GM06990 (cell line): Measurements from ENCODE around the gene LRRC3.

Experiments
- DNase-seq: peaks from one replicate; pipeline ENCODE4 v3.0.0-alpha.2; 2011; ENCODE audit not compliant: insufficient read length; ENCODE audit errors: extremely low read depth
- H3K27me3 ChIP-seq: replicated peaks from 2 replicates; pipeline ENCODE4 v1.6.0; 2011; ENCODE audit warnings: low read length; ENCODE audit not compliant: control insufficient read depth, insufficient read depth
- H3K36me3 ChIP-seq: 2 replicates; pipeline ENCODE4 v1.5.1; 2011; ENCODE audit warnings: low read length; ENCODE audit not compliant: control insufficient read depth, insufficient read depth
- H3K4me3 ChIP-seq: replicated peaks from 2 replicates; pipeline ENCODE4 v1.5.1; 2011; ENCODE audit warnings: low read depth, mild to moderate bottlenecking, control low read depth, low read length
- CTCF ChIP-seq: IDR thresholded peaks from 2 replicates; pipeline ENCODE4 v1.5.1; 2011; ENCODE audit warnings: low read length, control low read depth, mild to moderate bottlenecking, inconsistent platforms; ENCODE audit not compliant: insufficient read depth, poor library complexity, severe bottlenecking

The LRRC3 gene

GRCh38 chr21:44486302-44486701 lies 31.0 kb downstream of the LRRC3 start:
- DNase-seq: no peak
- TF ChIP-seq CTCF: no peak
- H3K27me3 ChIP-seq: no peaks in the 10 kb centered on the region; the same call in 1 of the 2 replicates
- H3K36me3 ChIP-seq: no peaks in the 10 kb centered on the region
- no peak overlapping the region for H3K4me3 ChIP-seq

- H3K27me3 ChIP-seq: no peaks in the 10 kb centered on the region; the same call in 1 of the 2 replicates
- H3K36me3 ChIP-seq: no peaks in the 10 kb centered on the region
- peak; percentile 45 for TF ChIP-seq CTCF
- H3K4me3 ChIP-seq: no peak overlapping the region
- DNase-seq: no peak
These were observed 32.5 kb downstream of the LRRC3 start for GRCh38 chr21:44487831-44488230.

GRCh38 chr21:44489962-44490361 lies 34.7 kb downstream of the LRRC3 start:
- peak; percentile 6 for TF ChIP-seq CTCF
- Histone ChIP-seq H3K4me3 (no peak overlapping the region), H3K36me3 (no peaks in the 10 kb centered on the region), H3K27me3 (no peaks in the 10 kb centered on the region)
- no peak for DNase-seq

- DNase-seq: no peak
- Histone ChIP-seq H3K4me3 (no peak overlapping the region), H3K36me3 (no peaks in the 10 kb centered on the region), H3K27me3 (no peaks in the 10 kb centered on the region)
- no peak for TF ChIP-seq CTCF
These were observed 35.1 kb downstream of the LRRC3 start for GRCh38 chr21:44490405-44490804.

- Histone ChIP-seq H3K27me3 (no peaks in the 10 kb centered on the region), H3K4me3 (no peak overlapping the region), H3K36me3 (no peaks in the 10 kb centered on the region)
- no peak for TF ChIP-seq CTCF
- DNase-seq: no peak
These were observed 35.5 kb downstream of the LRRC3 start for GRCh38 chr21:44490816-44491215.

- DNase-seq: no peak
- Histone ChIP-seq H3K36me3 (no peaks in the 10 kb centered on the region), H3K4me3 (no peak overlapping the region), H3K27me3 (no peaks in the 10 kb centered on the region; the same call in 1 of the 2 replicates)
- no peak for TF ChIP-seq CTCF
These were observed 37.5 kb downstream of the LRRC3 start for GRCh38 chr21:44492567-44493385.
